ENCODE data around the gene ENTPD8.
A peak's percentile ranks its signal among the peaks of the same experiment; 100 is the strongest.

ENTPD8 gene

DNA sequence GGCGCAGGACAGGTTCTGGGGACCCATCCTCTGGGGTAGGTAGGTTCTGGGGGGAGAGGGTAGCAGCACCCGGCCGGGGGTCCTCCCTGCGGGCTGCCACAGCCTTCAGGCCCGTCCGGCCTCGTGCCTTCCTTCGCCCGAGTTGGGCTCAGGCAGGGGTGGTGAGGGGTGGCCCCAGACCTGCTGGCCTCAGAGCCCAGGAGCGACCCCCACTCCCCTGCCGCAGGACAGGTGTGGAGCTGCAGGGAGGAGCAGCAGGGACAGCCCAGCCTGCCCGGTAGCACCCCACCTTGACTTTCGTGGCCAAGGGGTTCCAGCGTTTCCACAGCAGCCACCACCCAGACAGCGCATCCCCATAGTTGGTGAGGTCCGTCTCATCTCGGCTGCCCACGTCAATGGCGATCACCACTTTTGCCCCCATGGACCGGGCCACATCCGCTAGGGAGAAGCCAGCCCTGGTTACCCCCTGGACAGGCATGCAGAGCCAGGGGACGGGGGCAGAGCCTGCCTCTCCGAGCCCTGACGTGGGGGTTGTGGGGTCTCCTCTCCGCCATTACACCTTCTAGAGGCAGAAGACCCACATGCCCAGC, 21.3 kb upstream of the ENTPD8 start:
- no peaks in the 10 kb centered on the region for H3K36me3 ChIP-seq (ENCODE audit: insufficient read depth, low read length)
- no peak overlapping the region for H3K27ac ChIP-seq (ENCODE audit: low read depth, low read length)
- peaks cover 14% of the 10 kb centered on the region for H3K79me2 ChIP-seq (ENCODE audit: control insufficient read depth, insufficient read depth, low read length, unreplicated experiment)
- H3K4me3 ChIP-seq (ENCODE audit: low read depth, low read length): no peak overlapping the region
- peaks cover 14% of the 10 kb centered on the region for H3K4me1 ChIP-seq (ENCODE audit: control insufficient read depth, insufficient read depth, low read length, unreplicated experiment)
- no peaks in the 10 kb centered on the region for H3K27me3 ChIP-seq (ENCODE audit: insufficient read depth, low read length)
- H2AFZ ChIP-seq (ENCODE audit: low read length, unreplicated experiment): no peak overlapping the region

- Histone ChIP-seq H3K27me3 (ENCODE audit: insufficient read depth, low read length) (no peaks in the 10 kb centered on the region), H3K27ac (ENCODE audit: low read depth, low read length) (no peak overlapping the region), H3K79me2 (ENCODE audit: control insufficient read depth, insufficient read depth, low read length, unreplicated experiment) (peaks cover 14% of the 10 kb centered on the region), H2AFZ (ENCODE audit: low read length, unreplicated experiment) (no peak overlapping the region), H3K4me1 (ENCODE audit: control insufficient read depth, insufficient read depth, low read length, unreplicated experiment) (peaks cover 20% of the 10 kb centered on the region), H3K4me3 (ENCODE audit: low read depth, low read length) (no peak overlapping the region), H3K36me3 (ENCODE audit: insufficient read depth, low read length) (no peaks in the 10 kb centered on the region)
Observed at GRCh38 chr9:137461663-137462395, 20.7 kb upstream of the ENTPD8 start.

DNA sequence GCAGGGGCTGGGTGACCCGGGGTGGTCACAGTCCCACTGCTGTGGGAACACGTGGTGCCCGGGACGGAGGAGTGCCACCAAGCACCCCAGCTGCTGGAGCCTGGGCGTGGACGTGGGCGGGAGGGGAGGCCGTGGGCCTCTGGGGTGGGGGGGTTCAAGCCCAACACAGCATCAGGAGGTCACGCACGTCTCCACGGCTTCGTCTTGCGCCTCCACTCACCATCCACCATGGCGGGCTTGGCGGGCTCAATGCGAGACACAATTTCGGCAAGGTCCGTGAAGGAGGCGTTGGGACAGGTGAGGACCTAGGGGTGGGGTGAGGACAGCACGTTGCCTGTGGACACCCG, 20.1 kb upstream of the ENTPD8 start:
- H3K27ac ChIP-seq (ENCODE audit: low read depth, low read length): no peak overlapping the region
- H3K4me3 ChIP-seq (ENCODE audit: low read depth, low read length): no peak overlapping the region
- H2AFZ ChIP-seq (ENCODE audit: low read length, unreplicated experiment): no peak overlapping the region
- H3K36me3 ChIP-seq (ENCODE audit: insufficient read depth, low read length): no peaks in the 10 kb centered on the region
- H3K4me1 ChIP-seq (ENCODE audit: control insufficient read depth, insufficient read depth, low read length, unreplicated experiment): peaks cover 25% of the 10 kb centered on the region
- no peaks in the 10 kb centered on the region for H3K27me3 ChIP-seq (ENCODE audit: insufficient read depth, low read length)
- peaks cover 14% of the 10 kb centered on the region for H3K79me2 ChIP-seq (ENCODE audit: control insufficient read depth, insufficient read depth, low read length, unreplicated experiment)

- H3K36me3 ChIP-seq (ENCODE audit: insufficient read depth, low read length): no peaks in the 10 kb centered on the region
- H3K27me3 ChIP-seq (ENCODE audit: insufficient read depth, low read length): no peaks in the 10 kb centered on the region
- no peak overlapping the region for H3K4me3 ChIP-seq (ENCODE audit: low read depth, low read length)
- H3K4me1 ChIP-seq (ENCODE audit: control insufficient read depth, insufficient read depth, low read length, unreplicated experiment): peaks cover 32% of the 10 kb centered on the region
- H3K79me2 ChIP-seq (ENCODE audit: control insufficient read depth, insufficient read depth, low read length, unreplicated experiment): peaks cover 14% of the 10 kb centered on the region
- H3K27ac ChIP-seq (ENCODE audit: low read depth, low read length): no peak overlapping the region
- H2AFZ ChIP-seq (ENCODE audit: low read length, unreplicated experiment): no peak overlapping the region
Observed at GRCh38 chr9:137460363-137461315, 19.5 kb upstream of the ENTPD8 start.

GRCh38 chr9:137459601-137460362, 18.6 kb upstream of the ENTPD8 start:
- H2AFZ ChIP-seq (ENCODE audit: low read length, unreplicated experiment): peak overlapping the region; percentile 86
- H3K4me3 ChIP-seq (ENCODE audit: low read depth, low read length): peak overlapping the region; percentile 98
- H3K27ac ChIP-seq (ENCODE audit: low read depth, low read length): no peak overlapping the region
- H3K4me1 ChIP-seq (ENCODE audit: control insufficient read depth, insufficient read depth, low read length, unreplicated experiment): peaks cover 34% of the 10 kb centered on the region
- no peaks in the 10 kb centered on the region for H3K36me3 ChIP-seq (ENCODE audit: insufficient read depth, low read length)
- H3K79me2 ChIP-seq (ENCODE audit: control insufficient read depth, insufficient read depth, low read length, unreplicated experiment): peaks cover 14% of the 10 kb centered on the region
- no peaks in the 10 kb centered on the region for H3K27me3 ChIP-seq (ENCODE audit: insufficient read depth, low read length)

DNA sequence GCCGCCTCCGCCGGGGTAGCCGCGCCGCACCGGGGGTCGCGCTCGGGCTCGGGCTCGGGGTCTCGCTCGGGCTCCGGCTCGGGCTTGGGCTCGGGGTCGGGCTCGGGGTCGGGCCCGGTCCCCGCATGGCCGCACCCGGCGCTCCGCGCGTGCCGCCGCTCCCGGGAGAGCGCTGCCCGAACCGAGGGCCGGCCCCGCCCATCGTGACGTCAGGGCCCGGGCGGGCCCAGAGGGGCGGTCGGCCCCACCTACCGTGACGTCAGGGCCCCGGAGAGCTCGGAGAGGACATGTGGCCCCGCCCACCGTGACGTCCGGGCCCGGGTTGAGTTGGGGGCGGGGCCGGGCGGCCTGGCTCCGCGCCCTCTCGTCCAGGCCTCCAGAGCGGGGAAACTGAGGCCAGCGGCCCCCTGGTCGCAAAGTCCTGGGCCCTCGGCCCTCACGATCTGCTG, 18.0 kb upstream of the ENTPD8 start, which contains the start of gene NSMF:
Gene NSMF, minus strand, starts transcription at position 183 of the 449 bp plus-strand sequence. CDS start 232 bp downstream, outside the sequence.
- H3K4me1 ChIP-seq (ENCODE audit: control insufficient read depth, insufficient read depth, low read length, unreplicated experiment): peaks cover 34% of the 10 kb centered on the region
- peak within 1 kb of the TSS; percentile 42; the same call in 1 of the 2 replicates for H3K27ac ChIP-seq (ENCODE audit: low read depth, low read length)
- peaks cover 14% of the 10 kb centered on the region for H3K79me2 ChIP-seq (ENCODE audit: control insufficient read depth, insufficient read depth, low read length, unreplicated experiment)
- H3K36me3 ChIP-seq (ENCODE audit: insufficient read depth, low read length): no peaks in the 10 kb centered on the region
- peak within 1 kb of the TSS; percentile 98 for H3K4me3 ChIP-seq (ENCODE audit: low read depth, low read length)
- no peaks in the 10 kb centered on the region for H3K27me3 ChIP-seq (ENCODE audit: insufficient read depth, low read length)
- H2AFZ ChIP-seq (ENCODE audit: low read length, unreplicated experiment): peak within 1 kb of the TSS; percentile 86

DNA sequence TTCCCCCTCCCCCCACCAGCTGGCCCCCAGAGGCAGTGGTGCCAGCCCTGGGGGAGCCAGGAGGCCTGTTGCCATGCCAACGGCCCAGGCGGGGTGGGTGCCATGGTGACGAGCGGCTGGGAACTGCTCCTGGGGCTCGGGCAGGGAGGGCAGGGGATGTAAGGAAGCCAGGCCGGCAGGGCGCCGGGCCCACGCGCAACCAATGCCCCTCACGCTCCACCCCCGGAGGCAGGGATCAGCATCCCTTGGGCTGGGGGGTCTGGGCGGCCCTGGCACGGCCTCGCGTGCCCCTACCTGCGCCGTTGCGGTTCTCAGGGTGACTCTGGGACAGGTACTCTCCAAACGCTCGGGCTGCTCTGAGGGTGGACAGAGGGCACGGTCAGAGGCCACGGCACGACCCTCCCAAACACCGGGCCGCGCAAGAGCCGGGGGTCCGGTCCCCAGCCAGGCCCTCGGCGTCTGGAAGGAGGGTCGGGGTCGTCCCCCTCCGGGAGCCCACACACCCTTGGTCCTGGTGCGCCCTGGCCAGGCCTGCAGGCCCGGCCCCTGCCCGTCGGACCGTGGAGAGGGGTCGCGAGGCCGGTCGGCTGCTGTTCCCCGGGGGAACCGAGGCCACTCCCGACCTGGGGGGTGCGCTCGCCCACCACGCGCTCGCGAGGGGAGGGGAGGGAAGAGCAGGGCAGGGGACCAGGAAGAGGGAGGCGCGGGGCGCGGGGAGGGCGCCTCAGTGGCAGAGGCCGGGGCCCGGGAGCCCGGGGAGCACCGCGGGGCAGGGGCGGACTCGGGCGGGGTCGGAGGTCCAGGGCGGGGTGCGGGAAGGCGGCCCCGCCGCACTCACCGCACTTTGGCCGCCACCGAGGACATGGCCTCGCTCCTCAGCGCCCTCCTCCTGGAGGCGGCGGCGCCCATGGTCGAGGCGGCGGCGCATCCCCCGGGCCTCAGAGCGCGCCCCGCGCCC, 17.3 kb upstream of the ENTPD8 start:
- Histone ChIP-seq H3K4me1 (ENCODE audit: control insufficient read depth, insufficient read depth, low read length, unreplicated experiment) (peaks cover 34% of the 10 kb centered on the region), H3K36me3 (ENCODE audit: insufficient read depth, low read length) (no peaks in the 10 kb centered on the region), H3K27me3 (ENCODE audit: insufficient read depth, low read length) (no peaks in the 10 kb centered on the region), H3K79me2 (ENCODE audit: control insufficient read depth, insufficient read depth, low read length, unreplicated experiment) (peaks cover 14% of the 10 kb centered on the region), H2AFZ (ENCODE audit: low read length, unreplicated experiment) (peak overlapping the region; percentile 86), H3K4me3 (ENCODE audit: low read depth, low read length) (peak overlapping the region; percentile 98), H3K27ac (ENCODE audit: low read depth, low read length) (peak overlapping the region; percentile 77; the same call in 1 of the 2 replicates)

- Histone ChIP-seq H3K4me3 (ENCODE audit: low read depth, low read length) (peak overlapping the region; percentile 98), H3K27ac (ENCODE audit: low read depth, low read length) (peak overlapping the region; percentile 77; the same call in 1 of the 2 replicates), H2AFZ (ENCODE audit: low read length, unreplicated experiment) (no peak overlapping the region), H3K4me1 (ENCODE audit: control insufficient read depth, insufficient read depth, low read length, unreplicated experiment) (peaks cover 34% of the 10 kb centered on the region), H3K27me3 (ENCODE audit: insufficient read depth, low read length) (no peaks in the 10 kb centered on the region), H3K79me2 (ENCODE audit: control insufficient read depth, insufficient read depth, low read length, unreplicated experiment) (peaks cover 14% of the 10 kb centered on the region), H3K36me3 (ENCODE audit: insufficient read depth, low read length) (peaks cover 5% of the 10 kb centered on the region; the same call in 1 of the 2 replicates)
Observed at GRCh38 chr9:137457406-137458193, 16.4 kb upstream of the ENTPD8 start.
